Left ventricle myocardium superior (tissue), 1 donor: ENCODE measurements around the gene BMAL2. TPM values are rescaled to one million over a fixed set of nuclear protein-coding genes. Genes with fewer than 3 reads are reported as not detected.

Source experiments
- ATAC-seq: fragments of 200-7000 bp; cut with Tn5 transposase; one replicate; pipeline ENCODE4 v1.9.1; 2020; ENCODE audit warnings: mild to moderate bottlenecking, moderate library complexity
- DNase-seq: peaks from one replicate; pipeline ENCODE4 v3.0.0-alpha.2; 2020
- intact Hi-C: fragments of 100-400 bp; cut with micrococcal nuclease; formaldehyde crosslinking; loops from one replicate; pipeline ENCODE4 v1.11.0; 2022
- long read RNA-seq: library from polyadenylated mRNA; unstranded; transcript quantifications from one replicate; pipeline ENCODE4 v2.0.0, GENCODE V29; 2021
- total RNA-seq: library from RNA; stranded (reverse); fragmentation: NEBNext Ultra II Directional; extraction: Animal tissue kit (Norgen Biotek cat#: 25700); gene quantifications from one replicate; pipeline ENCODE4 v1.2.1, GENCODE V29; 2021
- donor health status: DM: no; HTN: yes; CAD: no; lungs with severe emphysema.

The BMAL2 gene, protein sequence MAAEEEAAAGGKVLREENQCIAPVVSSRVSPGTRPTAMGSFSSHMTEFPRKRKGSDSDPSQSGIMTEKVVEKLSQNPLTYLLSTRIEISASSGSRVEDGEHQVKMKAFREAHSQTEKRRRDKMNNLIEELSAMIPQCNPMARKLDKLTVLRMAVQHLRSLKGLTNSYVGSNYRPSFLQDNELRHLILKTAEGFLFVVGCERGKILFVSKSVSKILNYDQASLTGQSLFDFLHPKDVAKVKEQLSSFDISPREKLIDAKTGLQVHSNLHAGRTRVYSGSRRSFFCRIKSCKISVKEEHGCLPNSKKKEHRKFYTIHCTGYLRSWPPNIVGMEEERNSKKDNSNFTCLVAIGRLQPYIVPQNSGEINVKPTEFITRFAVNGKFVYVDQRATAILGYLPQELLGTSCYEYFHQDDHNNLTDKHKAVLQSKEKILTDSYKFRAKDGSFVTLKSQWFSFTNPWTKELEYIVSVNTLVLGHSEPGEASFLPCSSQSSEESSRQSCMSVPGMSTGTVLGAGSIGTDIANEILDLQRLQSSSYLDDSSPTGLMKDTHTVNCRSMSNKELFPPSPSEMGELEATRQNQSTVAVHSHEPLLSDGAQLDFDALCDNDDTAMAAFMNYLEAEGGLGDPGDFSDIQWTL
- total RNA-seq, result 2.5 TPM
- long read RNA-seq, partial matches to known transcripts, result 1 of 4 reads
- long read RNA-seq, other reads (novel, unspliced or antisense), result 1 of 4 reads

DNA sequence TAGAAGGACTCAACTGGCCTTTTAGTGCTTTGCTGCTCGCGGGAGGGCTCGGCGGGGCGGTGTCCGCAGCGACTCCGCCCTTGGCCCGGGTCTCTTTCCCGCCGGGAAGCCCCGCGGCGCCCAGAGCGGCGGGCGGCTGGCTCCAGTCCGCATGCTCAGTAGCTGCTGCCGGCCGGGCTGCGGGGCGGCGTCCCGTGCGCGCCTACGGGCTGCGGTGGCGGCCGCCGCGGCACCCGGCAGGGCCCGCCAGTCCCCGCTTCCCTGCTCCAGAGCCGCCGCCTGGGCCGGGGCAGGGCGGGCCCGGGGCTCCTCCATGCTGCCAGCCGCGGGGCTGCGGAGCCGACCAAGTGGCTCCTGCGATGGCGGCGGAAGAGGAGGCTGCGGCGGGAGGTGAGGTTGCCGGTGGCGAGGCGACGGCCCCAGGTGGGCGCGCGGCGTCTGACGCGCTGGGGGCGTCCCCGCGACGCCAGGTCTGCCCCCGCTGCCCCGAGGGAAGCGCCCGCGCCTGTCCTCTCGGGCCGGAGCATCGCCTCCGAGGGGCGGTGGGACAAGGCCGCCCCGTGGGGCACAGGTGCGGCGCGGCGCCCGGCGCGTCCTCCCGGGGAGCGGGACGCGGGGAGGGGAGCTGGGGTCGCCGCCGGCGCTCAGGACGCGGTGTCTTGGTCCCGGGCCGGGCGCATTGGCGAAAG, at the start of gene BMAL2:
Gene BMAL2 (plus strand): TSS at position 123 of the 689 bp plus-strand sequence. CDS start 237 bp downstream, at position 360.
- intact Hi-C loops, result no loop called here
- DNase-seq, result peak; percentile 67
- peak; percentile 86 for ATAC-seq

DNA sequence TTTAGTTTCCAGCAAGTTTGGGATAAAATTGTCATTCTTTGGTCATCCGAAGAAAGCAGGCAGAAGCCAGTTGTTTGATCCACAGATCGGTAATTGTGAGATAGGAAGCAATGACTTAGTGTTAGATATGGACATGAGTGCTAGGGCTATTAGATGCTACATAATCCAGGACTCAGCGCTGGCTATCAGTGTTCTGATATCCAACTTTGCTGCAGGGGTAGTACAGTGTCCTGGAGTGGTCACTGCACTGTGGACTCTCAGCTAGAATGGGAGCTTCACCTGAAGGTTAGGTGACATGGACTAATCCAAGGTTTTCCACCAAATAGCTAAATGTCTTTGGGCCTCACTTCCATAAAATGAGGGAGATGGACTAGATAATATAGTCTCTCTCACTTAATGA, 48.6 kb upstream of the BMAL2 start:
- no peak for DNase-seq
- ATAC-seq, result peak; percentile 42
- intact Hi-C loops, result no loop called here

DNA sequence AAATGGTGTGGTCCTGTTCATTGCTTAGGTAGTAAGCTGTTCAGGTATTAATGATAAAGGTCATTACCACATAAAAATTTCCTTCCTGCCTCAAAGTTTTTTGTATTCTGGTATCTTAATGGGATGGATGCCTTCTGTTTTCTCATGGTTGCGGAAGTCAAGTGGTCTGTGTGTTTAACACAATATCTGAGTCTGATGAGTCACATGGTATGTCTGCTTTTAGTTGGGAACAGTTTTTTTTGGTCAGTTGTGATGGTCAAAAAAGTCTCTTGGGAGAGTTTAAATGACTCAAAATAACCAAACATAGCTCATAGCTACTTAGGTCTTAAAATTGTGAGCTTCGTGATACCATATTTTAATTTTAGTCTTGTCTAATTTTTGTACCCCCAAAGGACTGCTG, 47.9 kb upstream of the BMAL2 start:
- peak; percentile 65 for ATAC-seq
- intact Hi-C loops, result no loop called here
- no peak for DNase-seq

DNA sequence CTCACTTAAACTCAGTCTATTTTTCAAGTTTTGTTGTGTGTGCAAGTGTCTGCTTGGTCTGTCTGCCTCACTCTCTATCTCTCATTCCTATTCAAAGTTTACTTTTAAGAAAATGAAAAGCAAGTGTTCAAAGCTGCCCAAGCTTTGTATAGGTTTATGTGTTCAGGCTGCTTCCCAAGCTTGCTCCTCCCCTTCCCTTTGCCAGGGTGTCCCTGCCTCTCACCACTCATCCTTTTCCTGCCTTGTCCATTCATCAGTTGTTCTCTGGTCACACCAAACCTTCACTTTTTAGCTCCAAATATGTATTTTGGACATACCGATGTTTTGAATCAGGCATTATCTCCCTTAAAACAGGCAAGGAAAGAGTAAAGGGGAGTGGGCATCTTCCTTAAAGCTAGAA, 47.2 kb upstream of the BMAL2 start:
- DNase-seq, result no peak
- intact Hi-C loops, result no loop called here
- peak; percentile 31 for ATAC-seq

DNA sequence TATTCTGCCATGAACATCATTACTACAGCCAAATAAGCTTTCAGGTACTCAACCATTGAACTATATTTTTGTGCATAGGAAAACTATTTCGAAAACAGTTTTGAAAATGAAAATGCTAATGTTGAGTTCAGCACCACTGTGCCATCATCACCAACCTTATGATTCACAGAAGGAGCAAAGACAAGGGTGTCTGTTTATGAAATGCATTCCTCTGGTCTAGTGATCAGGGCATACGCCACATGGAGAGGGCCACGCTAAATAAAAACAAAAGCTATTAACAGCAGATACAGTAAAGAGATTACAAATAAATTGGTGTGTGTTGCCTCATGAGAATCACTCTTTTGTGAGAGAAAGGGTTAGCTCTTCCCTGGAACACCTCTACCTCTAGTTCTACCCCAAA, 43.2 kb upstream of the BMAL2 start:
- no peak for ATAC-seq
- intact Hi-C loops, result no loop called here
- DNase-seq, result no peak

DNA sequence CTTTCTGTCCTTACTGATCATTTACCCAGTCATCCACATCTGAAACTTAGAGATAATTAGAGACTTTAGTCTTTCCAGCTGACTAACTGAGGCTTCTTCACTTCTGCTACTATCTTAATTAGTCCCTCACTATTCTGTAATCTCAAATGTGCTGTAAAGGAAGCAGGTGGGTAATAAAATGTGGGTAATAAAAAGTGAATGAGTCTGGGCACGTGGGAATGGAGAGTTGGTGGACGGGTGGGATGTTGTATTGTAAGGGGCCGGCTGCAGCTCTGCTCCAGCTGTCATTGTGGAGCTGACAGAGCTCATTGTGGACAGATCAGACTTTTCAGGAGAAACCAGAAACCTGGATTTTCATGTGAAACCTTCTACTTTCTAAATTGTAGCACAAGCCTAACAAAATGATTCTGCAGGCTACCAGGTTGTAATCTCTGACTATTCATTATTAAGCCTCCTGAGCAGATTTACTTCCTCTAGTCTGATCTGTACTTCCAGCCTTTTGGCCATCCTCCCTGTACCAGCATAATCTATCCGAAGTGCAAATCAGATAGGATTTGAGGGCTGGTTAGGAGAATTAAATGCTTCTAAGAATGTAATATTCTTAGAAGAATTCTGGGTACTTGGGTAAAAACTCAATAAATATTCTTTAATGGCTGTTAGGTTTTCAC, 42.0 kb upstream of the BMAL2 start:
- intact Hi-C loops, result no loop called here
- peak; percentile 10 for ATAC-seq
- DNase-seq, result no peak

DNA sequence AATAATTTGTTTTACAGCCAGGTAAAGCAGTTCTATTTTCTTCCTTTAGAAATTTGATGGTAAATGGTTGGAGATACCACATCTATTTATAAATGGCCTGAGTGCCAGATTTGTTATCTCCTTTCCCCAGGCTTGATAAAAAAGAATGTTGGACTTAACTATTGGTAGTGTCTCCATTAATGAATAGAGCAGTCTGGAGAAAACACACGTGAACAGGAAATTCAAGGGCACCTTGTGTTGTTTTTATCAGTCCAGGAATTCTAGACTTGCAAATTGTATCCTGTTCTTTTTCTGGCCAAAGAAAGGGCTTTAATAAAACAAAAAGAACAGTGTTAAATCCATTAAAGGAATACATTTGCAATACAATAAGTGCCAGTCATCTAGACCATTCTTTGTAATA, 40.8 kb upstream of the BMAL2 start:
- ATAC-seq (peak; percentile 55), DNase-seq (no peak)
- intact Hi-C loops, result no loop called here

DNA sequence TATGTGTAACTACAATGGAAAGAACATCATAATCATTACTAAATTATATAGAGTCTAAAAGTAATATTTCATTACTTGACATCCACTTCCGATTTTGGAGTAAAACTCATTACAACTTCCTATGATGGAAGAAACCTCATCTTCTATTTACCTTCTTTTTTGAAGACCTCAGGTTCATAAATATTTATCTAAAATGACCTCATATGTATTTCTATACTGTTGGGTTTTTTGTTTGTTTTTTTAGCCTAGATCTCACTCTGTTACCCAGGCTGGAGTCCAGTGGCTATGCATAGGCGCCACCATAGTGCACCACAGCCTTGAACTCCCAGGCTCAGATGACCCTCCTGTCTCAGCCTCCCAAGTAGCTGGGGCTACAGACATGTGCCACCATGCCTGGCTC, 39.9 kb upstream of the BMAL2 start:
- intact Hi-C loops, result no loop called here
- no peak for ATAC-seq

DNA sequence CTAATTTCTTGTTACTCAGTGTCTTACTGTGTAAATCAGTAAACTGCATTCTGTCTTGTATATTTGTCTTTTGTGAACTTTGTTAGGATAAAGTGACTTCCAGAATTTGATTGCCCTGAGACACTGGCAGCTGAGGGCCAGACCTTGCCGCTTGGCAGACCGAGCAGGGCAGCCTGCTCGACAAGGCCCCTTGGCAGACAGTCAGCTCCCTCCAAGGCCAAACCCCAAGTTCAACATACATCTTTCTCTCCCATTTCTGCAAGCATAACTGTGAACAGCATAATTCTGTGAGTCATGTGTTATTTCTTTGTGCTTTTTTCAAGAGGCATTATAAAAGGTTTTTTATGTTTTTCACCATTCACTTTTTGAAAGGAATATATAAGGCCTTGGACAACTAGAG, 39.2 kb upstream of the BMAL2 start:
- ATAC-seq (peak; percentile 49), DNase-seq (peak; percentile 55)
- intact Hi-C loops, result no loop called here

More for the DNA sequence above, 39.9 kb upstream of the BMAL2 start:
- no peak for DNase-seq

DNA sequence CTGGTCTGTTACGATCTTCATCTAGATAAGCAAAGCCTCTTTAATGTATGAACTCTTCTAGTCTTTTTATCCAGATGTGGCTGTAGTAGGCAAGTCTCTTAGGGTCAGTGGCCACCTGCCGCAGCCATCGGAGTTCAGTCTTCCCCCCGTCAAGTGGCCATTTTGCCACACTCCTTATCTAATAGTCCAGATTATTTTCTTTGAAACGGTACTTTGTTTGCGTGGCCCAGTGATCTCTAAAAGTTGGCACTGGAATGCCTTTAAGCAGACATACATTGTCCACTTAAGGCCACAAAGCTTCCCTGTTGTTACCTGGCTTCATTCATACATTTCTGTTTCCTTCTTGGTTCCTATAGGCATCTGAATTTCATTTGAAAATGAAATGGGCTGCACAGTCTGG, 36.0 kb upstream of the BMAL2 start:
- no peak for ATAC-seq
- intact Hi-C loops, result no loop called here
- DNase-seq, result no peak

DNA sequence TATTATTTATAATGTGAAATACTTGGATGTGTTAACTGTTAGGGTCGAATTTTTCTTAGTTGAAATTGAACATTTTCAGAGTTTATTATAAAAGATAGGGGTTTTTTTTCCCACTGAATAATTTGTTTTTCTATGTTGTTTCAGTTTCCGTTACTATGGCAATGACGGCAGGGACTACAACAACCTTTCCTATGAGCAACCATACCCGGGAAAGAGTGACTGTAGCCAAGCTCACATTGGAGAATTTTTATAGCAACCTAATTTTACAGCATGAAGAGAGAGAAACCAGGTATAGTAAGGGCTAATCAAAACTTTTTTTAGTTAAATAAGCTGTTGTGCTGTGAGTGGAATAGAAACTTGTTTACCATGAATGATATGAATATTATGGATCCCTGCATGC, 35.1 kb upstream of the BMAL2 start:
- intact Hi-C loops, result no loop called here
- DNase-seq, result no peak
- ATAC-seq, result no peak

DNA sequence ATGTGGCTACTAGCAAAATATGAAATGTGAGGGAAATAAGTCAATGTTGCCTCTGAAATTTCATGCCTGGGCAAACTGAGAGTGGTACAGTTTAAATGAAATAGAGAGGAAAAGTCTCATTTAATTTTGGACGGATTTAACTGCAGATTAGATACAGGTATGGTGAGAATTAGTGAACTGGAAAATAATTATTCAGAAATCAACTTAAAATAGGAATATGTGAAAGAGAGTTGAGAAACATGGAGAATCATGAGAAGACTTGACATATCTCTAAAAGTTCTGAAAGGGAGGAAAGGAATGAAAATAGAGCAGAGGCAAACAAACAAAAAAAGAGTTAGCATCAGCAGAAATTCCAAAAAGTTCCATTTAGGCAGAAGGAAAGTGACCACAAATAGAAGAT, 33.5 kb upstream of the BMAL2 start:
- intact Hi-C loops, result no loop called here
- DNase-seq, result no peak
- ATAC-seq, result no peak

DNA sequence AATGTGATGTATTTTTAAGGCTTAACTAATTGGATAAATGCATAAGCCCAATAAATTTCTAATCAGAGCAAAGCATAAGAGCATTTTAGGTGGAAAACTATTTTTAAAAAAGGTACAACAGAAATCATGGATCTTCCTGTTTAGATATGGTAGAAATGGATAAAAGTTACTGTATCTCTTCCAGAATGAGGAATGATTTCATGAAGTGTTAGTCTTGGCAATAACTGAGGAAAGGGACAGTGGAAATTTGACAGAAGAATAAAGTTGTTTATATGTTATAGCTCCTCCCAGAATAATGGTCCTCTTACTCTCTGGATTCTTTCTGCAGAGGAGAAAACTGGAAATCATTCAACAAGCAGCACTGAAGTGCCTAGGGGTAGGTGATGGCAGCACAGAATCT, 32.4 kb upstream of the BMAL2 start:
- DNase-seq (no peak), ATAC-seq (no peak)
- intact Hi-C loops, result loop anchor here (5.0 to 10.0 kb wide), 2 partner anchors 43 to 155 kb away; no protein-coding TSS in a partner anchor

DNA sequence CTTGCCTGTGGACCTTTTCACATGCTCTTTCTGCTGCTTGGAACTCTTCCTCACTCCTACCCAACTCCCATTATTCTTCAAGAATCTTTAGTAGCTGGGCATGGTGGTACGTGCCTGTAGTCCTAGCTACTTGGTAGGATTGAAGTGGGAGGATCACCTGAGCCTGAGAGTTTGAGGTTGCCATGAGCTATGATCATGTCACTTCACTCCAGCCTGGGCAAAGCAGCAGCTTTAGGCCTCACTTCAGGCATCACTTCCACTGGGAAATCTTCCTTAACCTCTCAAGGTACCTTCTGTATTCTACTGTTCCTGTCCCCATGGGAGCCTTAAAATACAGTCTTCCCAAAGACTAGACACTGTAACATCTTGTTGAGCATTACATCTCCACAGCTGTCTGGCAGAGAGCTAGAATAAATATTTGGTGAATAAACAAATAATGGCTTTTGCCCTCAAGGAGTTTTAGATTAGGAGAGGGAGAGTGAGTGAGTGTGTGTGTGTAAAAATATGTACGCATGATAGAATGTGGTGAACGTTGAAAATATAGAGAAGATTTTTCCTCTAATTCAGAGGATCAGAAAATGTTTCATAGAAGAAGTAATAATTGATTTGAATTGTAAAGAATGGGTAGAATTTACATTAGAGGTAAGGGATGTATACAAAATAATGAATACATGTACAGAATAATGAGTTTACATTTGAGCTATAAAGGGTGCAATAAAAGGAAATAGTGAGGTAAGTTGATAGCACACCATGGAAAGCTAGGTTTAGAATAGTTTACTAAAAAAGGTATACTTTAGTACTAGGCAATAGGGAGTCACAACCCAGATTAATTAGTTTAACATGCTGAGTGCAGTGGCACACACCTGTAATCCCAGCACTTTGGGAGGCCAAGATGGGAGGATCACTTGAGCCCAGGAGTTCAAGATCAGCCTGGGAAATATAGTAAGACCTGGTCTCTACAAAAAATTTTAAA, 29.2 kb upstream of the BMAL2 start:
- intact Hi-C loops, result loop anchor here (5.0 to 10.0 kb wide), 2 partner anchors 46 to 159 kb away; no protein-coding TSS in a partner anchor
- peak; percentile 48 for ATAC-seq
- DNase-seq, result no peak

DNA sequence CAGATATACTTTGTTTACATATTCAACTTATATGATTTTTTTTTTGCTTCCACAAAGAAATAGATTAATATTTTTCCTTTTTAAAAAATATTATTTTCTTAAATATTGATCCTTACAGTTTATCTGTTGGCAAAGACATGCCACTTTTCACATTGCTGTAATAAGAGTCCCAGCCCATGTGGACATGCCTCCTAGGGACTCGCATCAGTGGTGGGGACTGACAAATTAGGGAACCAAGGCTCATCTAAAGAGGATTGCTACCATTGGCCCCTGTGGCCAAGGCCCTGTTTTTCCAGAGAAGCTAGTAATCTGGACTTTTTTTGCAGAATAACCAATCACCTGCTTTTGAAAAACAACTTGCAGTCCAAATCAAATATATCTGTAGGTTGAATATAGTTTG, 27.8 kb upstream of the BMAL2 start:
- intact Hi-C loops, result loop anchor here (5.0 to 10.0 kb wide), 3 partner anchors 48 to 288 kb away; no protein-coding TSS in a partner anchor
- ATAC-seq, result peak; percentile 29
- no peak for DNase-seq

DNA sequence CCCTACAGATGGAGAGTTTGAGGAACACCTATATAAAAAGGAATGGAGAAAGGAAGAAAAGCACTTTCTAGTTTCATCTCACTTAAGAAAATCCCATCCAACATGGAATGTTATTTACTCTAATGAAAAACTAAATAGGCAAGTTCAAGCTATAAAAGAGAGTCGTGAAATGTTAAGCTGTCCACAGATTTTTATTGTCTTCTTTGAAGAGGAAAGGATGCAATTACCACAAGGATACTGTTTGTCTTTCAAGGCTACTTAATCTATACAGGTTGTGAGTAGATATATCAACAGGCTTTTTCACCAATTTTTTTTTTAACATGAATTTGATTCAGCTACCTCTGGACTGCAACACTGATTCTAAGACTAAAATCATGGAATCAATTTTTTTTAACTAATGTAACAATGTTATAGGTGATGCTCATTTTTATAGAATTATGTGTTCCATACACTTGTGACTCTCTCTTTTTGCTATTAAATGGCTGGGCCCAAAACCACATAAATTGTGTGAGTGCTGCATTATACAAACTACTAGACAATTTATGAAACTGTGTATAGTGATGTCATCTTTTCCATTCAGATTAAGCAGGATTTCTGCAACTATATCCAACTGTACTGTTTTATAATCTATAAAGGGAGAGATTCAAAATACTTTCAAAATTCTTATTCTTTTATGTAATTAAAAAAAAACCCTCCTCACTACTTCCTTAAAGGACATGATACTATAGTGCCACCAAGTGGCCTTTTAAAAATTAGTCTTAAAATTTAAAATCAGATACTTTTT, 26.8 kb upstream of the BMAL2 start:
- no peak for DNase-seq
- peak; percentile 39 for ATAC-seq
- intact Hi-C loops, result loop anchor here (5.0 to 10.0 kb wide), 2 partner anchors 161 to 289 kb away; no protein-coding TSS in a partner anchor

DNA sequence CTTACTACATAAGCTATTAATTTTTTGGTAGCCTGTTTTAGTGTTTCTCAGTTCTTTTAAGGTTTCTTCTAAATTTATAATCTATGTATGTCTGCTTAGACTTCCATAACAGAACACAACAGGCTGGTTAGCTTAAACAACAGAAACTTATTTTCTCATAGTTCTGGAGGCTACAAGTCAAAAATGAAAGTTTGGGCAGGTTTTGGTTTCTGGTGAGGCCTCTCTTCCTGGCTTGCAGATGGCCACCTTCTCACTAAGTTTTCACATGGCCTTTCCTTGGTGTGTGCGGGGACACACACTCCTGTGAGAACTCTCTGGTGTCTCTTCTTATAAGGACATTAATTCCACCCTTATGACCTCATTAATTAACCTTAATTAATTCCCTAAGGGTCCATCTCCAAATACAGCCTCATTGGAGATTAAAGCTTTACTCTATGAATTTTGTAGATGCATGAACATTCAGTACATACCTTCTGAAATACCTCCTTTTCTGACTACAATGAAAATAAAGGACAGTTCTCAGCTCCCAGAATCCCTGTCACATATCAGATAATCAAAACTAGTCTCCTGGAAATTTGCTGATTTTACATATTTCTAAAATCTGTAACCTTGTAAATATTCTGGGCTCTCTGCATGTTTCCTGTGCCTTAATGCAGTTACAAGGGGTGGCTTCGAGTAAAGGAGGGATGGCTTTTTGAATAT, 23.2 kb upstream of the BMAL2 start:
- ATAC-seq, result no peak
- no peak for DNase-seq
- intact Hi-C loops, result loop anchor here (5.0 to 10.0 kb wide), 2 partner anchors 165 to 292 kb away; no protein-coding TSS in a partner anchor
